H1 (cell line): ENCODE results near the gene TLR9. TPM values are rescaled to one million over a fixed set of nuclear protein-coding genes. Genes with fewer than 3 reads are reported as not detected.

Experiments used
- CTCF ChIA-PET: fragments of 300-600 bp; sonication (Branson Sonifier 250); formaldehyde crosslinking; loops from one replicate; lab custom pipeline; 2021; ENCODE audit not compliant: partially characterized antibody; lab: Charles Lee
- POLR2A ChIA-PET: fragments of 300-600 bp; sonication (Branson Sonifier 250); formaldehyde crosslinking; loops from one replicate; lab custom pipeline; 2021; ENCODE audit warnings: inconsistent platforms; ENCODE audit not compliant: partially characterized antibody; lab: Charles Lee
- DNase-seq, 2 experiments: peaks; one replicate each; pipeline versions ENCODE4 v3.0.0 to v3.0.0-alpha.2; 2010 to 2022; ENCODE audit warnings: low spot score in 2 of 2, low read depth in 1 of 2, mixed read lengths in 1 of 2
- FAIRE-seq: peaks from 2 replicates; lab custom pipeline; 2011; peaks lifted over from hg19 to GRCh38; lab: Jason Lieb, UNC
- H2AFZ ChIP-seq: 2 replicates; pipeline ENCODE4 v1.8.1; 2012; ENCODE audit warnings: low read length, inconsistent platforms
- H2AK5ac ChIP-seq: 2 replicates; pipeline ENCODE4 v1.6.1; 2013; ENCODE audit warnings: low read depth, low read length
- H2BK120ac ChIP-seq: replicated peaks from 2 replicates; pipeline ENCODE3; 2013; ENCODE audit warnings: low read depth, low read length, inconsistent platforms
- H2BK12ac ChIP-seq: 2 replicates; pipeline ENCODE4 v1.6.1; 2013; ENCODE audit warnings: low read depth, low read length
- H2BK15ac ChIP-seq: 2 replicates; pipeline ENCODE4 v1.6.1; 2013; ENCODE audit warnings: low read length
- H2BK20ac ChIP-seq: 2 replicates; pipeline ENCODE4 v1.6.1; 2013; ENCODE audit warnings: low read length
- H2BK5ac ChIP-seq: 2 replicates; pipeline ENCODE4 v1.6.1; 2013; ENCODE audit warnings: low read depth, low read length
- H3K14ac ChIP-seq: 2 replicates; pipeline ENCODE4 v1.6.1; 2013; ENCODE audit warnings: inconsistent platforms; ENCODE audit not compliant: insufficient read length
- H3K18ac ChIP-seq: 2 replicates; pipeline ENCODE4 v1.6.1; 2013; ENCODE audit warnings: low read length; ENCODE audit errors: extremely low read depth
- H3K23ac ChIP-seq: 2 replicates; pipeline ENCODE4 v1.6.1; 2013; ENCODE audit warnings: inconsistent platforms; ENCODE audit not compliant: insufficient read length
- H3K23me2 ChIP-seq: 2 replicates; pipeline ENCODE4 v1.6.1; 2013; ENCODE audit warnings: low read depth, low read length
- H3K27ac ChIP-seq: 2 replicates; pipeline ENCODE4 v1.6.1; 2011; ENCODE audit warnings: low read depth, low read length, inconsistent platforms
- H3K27me3 ChIP-seq, 4 experiments: replicated peaks in 1 of 4; 1 replicate in 1 of 4; 2 replicates in 3 of 4; pipeline versions ENCODE4 v1.6.1 to v1.8.1; 2011 to 2013; ENCODE audit warnings: low read length in 3 of 4, mild to moderate bottlenecking in 3 of 4, inconsistent platforms in 2 of 4, mixed read lengths in 2 of 4, moderate library complexity in 1 of 4; ENCODE audit not compliant: control insufficient read depth in 3 of 4, insufficient read depth in 3 of 4; ENCODE audit errors: extremely low read depth in 1 of 4
- H3K36me3 ChIP-seq, 4 experiments: 2 replicates each; pipeline versions ENCODE4 v1.6.1 to v1.8.1; 2011 to 2013; ENCODE audit warnings: mild to moderate bottlenecking in 4 of 4, low read length in 3 of 4, moderate library complexity in 2 of 4, control low read depth in 1 of 4, inconsistent platforms in 1 of 4; ENCODE audit not compliant: insufficient read depth in 4 of 4, control insufficient read depth in 2 of 4
- H3K4ac ChIP-seq: replicated peaks from 2 replicates; pipeline ENCODE3; 2013; ENCODE audit warnings: low read length, low read depth, mixed read lengths, inconsistent platforms; ENCODE audit not compliant: insufficient read length
- H3K4me1 ChIP-seq, 4 experiments: replicated peaks in 1 of 4; 1 replicate in 1 of 4; 2 replicates in 3 of 4; pipeline versions ENCODE4 v1.6.1 to v1.8.1; 2011 to 2013; ENCODE audit warnings: low read length in 3 of 4, inconsistent platforms in 2 of 4, mixed read lengths in 1 of 4; ENCODE audit not compliant: insufficient read depth in 4 of 4, control insufficient read depth in 3 of 4
- H3K4me2 ChIP-seq, 2 experiments: 2 replicates each; pipeline versions ENCODE4 v1.6.1 to v1.8.1; 2011 to 2013; ENCODE audit warnings: low read depth in 2 of 2, low read length in 2 of 2, control low read depth in 1 of 2, inconsistent platforms in 1 of 2, mild to moderate bottlenecking in 1 of 2; ENCODE audit not compliant: insufficient read depth in 1 of 2
- H3K4me3 ChIP-seq, 4 experiments: fragments of 200-600, 300-600 bp in 1 of 4; sonication (generic), shearing (Covaris generic), sonication (Bioruptor Twin) in 1 of 4; 2 replicates each; pipeline versions ENCODE4 v1.5.1 to v1.8.1; 2011 to 2016; ENCODE audit warnings: low read length in 4 of 4, low read depth in 3 of 4, control low read depth in 2 of 4, inconsistent platforms in 2 of 4, mild to moderate bottlenecking in 2 of 4, mixed read lengths in 1 of 4, moderate library complexity in 1 of 4; ENCODE audit not compliant: insufficient read depth in 2 of 4; ENCODE audit errors: extremely low read depth in 1 of 4
- H3K56ac ChIP-seq: replicated peaks from 2 replicates; pipeline ENCODE3; 2013; ENCODE audit warnings: low read depth, mild to moderate bottlenecking, mixed read lengths, low read length, inconsistent platforms; ENCODE audit not compliant: insufficient read length
- H3K79me1 ChIP-seq: 2 replicates; pipeline ENCODE4 v1.6.1; 2013; ENCODE audit warnings: low read depth, low read length, control low read depth
- H3K79me2 ChIP-seq, 2 experiments: 2 replicates each; pipeline versions ENCODE4 v1.6.1 to v1.8.1; 2012 to 2013; ENCODE audit warnings: low read length in 2 of 2, mild to moderate bottlenecking in 2 of 2, inconsistent platforms in 1 of 2; ENCODE audit not compliant: insufficient read depth in 2 of 2, control insufficient read depth in 1 of 2
- H3K9ac ChIP-seq, 4 experiments: replicated peaks in 1 of 4; 1 replicate in 1 of 4; 2 replicates in 3 of 4; pipeline versions ENCODE4 v1.6.1 to v1.8.1; 2011 to 2013; ENCODE audit warnings: low read depth in 3 of 4, low read length in 3 of 4, control low read depth in 2 of 4, mild to moderate bottlenecking in 2 of 4, moderate library complexity in 2 of 4, inconsistent platforms in 1 of 4; ENCODE audit errors: extremely low read depth in 1 of 4
- H3K9me3 ChIP-seq, 2 experiments: 2 replicates each; pipeline versions ENCODE4 v1.6.1 to v1.8.1; 2012 to 2013; ENCODE audit warnings: mild to moderate bottlenecking in 2 of 2, moderate library complexity in 2 of 2, control low read depth in 1 of 2, inconsistent platforms in 1 of 2, low read depth in 1 of 2, low read length in 1 of 2, mixed read lengths in 1 of 2; ENCODE audit not compliant: insufficient read depth in 2 of 2
- H4K20me1 ChIP-seq, 2 experiments: replicated peaks in 1 of 2; 2 replicates each; pipeline versions ENCODE3 to v1.8.1; 2011 to 2013; ENCODE audit warnings: inconsistent platforms in 2 of 2, low read length in 2 of 2, mild to moderate bottlenecking in 1 of 2; ENCODE audit not compliant: insufficient read depth in 2 of 2, control insufficient read depth in 1 of 2
- H4K5ac ChIP-seq: 2 replicates; pipeline ENCODE4 v1.6.1; 2013; ENCODE audit warnings: low read length, low read depth, mixed read lengths, inconsistent platforms; ENCODE audit not compliant: insufficient read length
- H4K8ac ChIP-seq: 2 replicates; pipeline ENCODE4 v1.8.0; 2013; ENCODE audit warnings: mild to moderate bottlenecking, moderate library complexity, low read length, inconsistent platforms; ENCODE audit not compliant: insufficient read depth; ENCODE audit errors: extremely low read depth
- H4K91ac ChIP-seq: replicated peaks from 2 replicates; pipeline ENCODE3; 2013; ENCODE audit warnings: low read length, mixed read lengths, inconsistent platforms; ENCODE audit not compliant: insufficient read length
- BACH1 ChIP-seq: IDR thresholded peaks from 2 replicates; pipeline ENCODE4 v1.6.1; 2012; ENCODE audit warnings: low read length, improper control_type of control experiment
- CBX5 ChIP-seq: fragments of 300-800, 300-1000 bp; sonication (generic); IDR thresholded peaks from 2 replicates; pipeline ENCODE4 v1.7.1; 2016; ENCODE audit warnings: antibody characterized with exemption, low read length, low read depth
- CHD2 ChIP-seq: IDR thresholded peaks from 2 replicates; pipeline ENCODE4 v1.6.1; 2012; ENCODE audit warnings: low read length, improper control_type of control experiment
- CTBP2 ChIP-seq: IDR thresholded peaks from 2 replicates; pipeline ENCODE4 v1.7.0; 2011; ENCODE audit warnings: borderline replicate concordance, mild to moderate bottlenecking, moderate library complexity, mixed read lengths, low read length; ENCODE audit not compliant: insufficient read depth, insufficient read length
- GTF2F1 ChIP-seq: IDR thresholded peaks from 2 replicates; pipeline ENCODE4 v1.6.1; 2012; ENCODE audit warnings: low read depth, low read length, improper control_type of control experiment, borderline replicate concordance
- RFX5 ChIP-seq: IDR thresholded peaks from 2 replicates; pipeline ENCODE4 v1.6.1; 2011; ENCODE audit warnings: low read depth, low read length, improper control_type of control experiment, borderline replicate concordance
- TAF7 ChIP-seq: optimal IDR thresholded peaks from 2 replicates; pipeline ENCODE3; 2011; ENCODE audit warnings: low read depth, mild to moderate bottlenecking, inconsistent platforms, low read length, moderate library complexity, borderline replicate concordance
- TBP ChIP-seq: IDR thresholded peaks from 2 replicates; pipeline ENCODE4 v1.6.1; 2011; ENCODE audit warnings: low read depth, low read length, improper control_type of control experiment
- ZNF274 ChIP-seq: IDR thresholded peaks from 2 replicates; pipeline ENCODE4 v1.7.0; 2012; ENCODE audit warnings: low read length, borderline replicate concordance; ENCODE audit errors: extremely low read depth
- WGBS, 2 experiments: shearing (Covaris generic) in 1 of 2; methylation state at CpG; one replicate each; pipeline versions ENCODE4 v1.1.6 to v1.1.7; 2013 to 2015; ENCODE audit warnings: low lambda C conversion rate in 2 of 2, mixed read lengths in 2 of 2, inconsistent platforms in 1 of 2, low coverage in 1 of 2, missing lambda C conversion rate in 1 of 2; ENCODE audit not compliant: insufficient replicate concordance in 2 of 2, insufficient coverage in 1 of 2, insufficient read length in 1 of 2; ENCODE audit errors: extremely low coverage in 1 of 2, missing lambda C conversion rate in 1 of 2; 5-methylcytosine and 5-hydroxymethylcytosine counted together
- polyA plus RNA-seq, 7 experiments: library from polyadenylated mRNA; depleted of rRNA in 3 of 7; stranded (reverse) in 5 of 7; unstranded in 2 of 7; fragments of >200 nt in 5 of 7; fragments of 200-250 nt in 2 of 7; gene quantifications; 1 replicate in 5 of 7; 2 replicates in 1 of 7; 4 replicates in 1 of 7; pipeline versions ENCODE4 v1.2.1 to v1.2.3, GENCODE V29; 2011 to 2013; ENCODE audit warnings: missing spikeins in 2 of 7, mixed read lengths in 2 of 7
- total RNA-seq: library from RNA; stranded (reverse); fragmentation: NEBNext Ultra II Directional; extraction: Animal tissue kit (Norgen Biotek cat#: 25700); gene quantifications from 2 replicates; pipeline ENCODE4 v1.2.1, GENCODE V29; 2021

The TLR9 gene
- total and polyA plus RNA-seq, 2 of the 8 experiments (the other 6 are each of a cell fraction or from before 2014, with no cell fraction given), result 0.05 TPM; not detected in 1

DNA sequence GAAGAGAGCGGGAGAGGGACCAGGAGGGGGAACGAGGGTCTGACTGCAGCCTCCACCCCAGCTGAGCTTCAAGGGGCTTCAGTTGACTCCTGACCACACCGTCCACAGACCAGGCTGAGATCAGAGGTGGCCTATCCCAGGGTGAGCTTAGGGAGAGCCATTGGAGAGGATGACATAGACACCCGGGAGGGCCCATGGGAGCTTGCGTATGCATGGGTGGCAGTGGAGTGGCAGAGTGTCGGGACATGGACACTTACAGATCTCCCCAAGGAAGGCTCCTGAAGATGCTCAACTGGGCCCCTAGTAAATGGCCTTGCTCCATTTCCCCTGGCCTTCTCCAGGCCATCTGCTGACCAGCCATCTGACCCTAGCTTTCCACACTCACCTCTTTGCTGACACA lies 40.1 kb downstream of the TLR9 start:
- CTCF ChIA-PET, result interaction anchor here (0.9 to 2.5 kb wide), 6 partner anchors 9 to 62 kb away, joined by 3 to 10 read pairs (median 4); no protein-coding TSS in a partner anchor
- H3K14ac ChIP-seq, result no peak overlapping the region
- TF ChIP-seq CTBP2, result no peak
- TF ChIP-seq GTF2F1, result no peak
- TF ChIP-seq TBP, result no peak
- no peak for TF ChIP-seq RFX5
- no peak for TF ChIP-seq ZNF274
- no peak for TF ChIP-seq CBX5
- no peak for TF ChIP-seq CHD2
- TF ChIP-seq BACH1, result no peak
- no peak for TF ChIP-seq TAF7

More for the DNA sequence above, 40.1 kb downstream of the TLR9 start:
- H3K23ac ChIP-seq, result no peak overlapping the region
- H2BK20ac ChIP-seq, result no peak overlapping the region
- H2BK5ac ChIP-seq, result no peak overlapping the region
- peaks cover 0 to 2% (median 1%) of the 10 kb centered on the region in 4 experiments; a peak in 2 of 7 replicates for H3K4me1 ChIP-seq
- no peaks in the 10 kb centered on the region for H3K36me3 ChIP-seq
- H3K18ac ChIP-seq, result no peak overlapping the region
- H3K27ac ChIP-seq, result no peak overlapping the region
- no peak overlapping the region for H2BK15ac ChIP-seq
- no peaks in the 10 kb centered on the region for H4K20me1 ChIP-seq
- no peak overlapping the region for H4K91ac ChIP-seq
- H3K4ac ChIP-seq, result no peak overlapping the region
- DNase-seq (no peak), FAIRE-seq (no peak)
- H3K4me3 ChIP-seq, result no peak overlapping the region
- no peaks in the 10 kb centered on the region for H3K9me3 ChIP-seq
- no peak overlapping the region for H2AK5ac ChIP-seq
- no peak overlapping the region for H3K56ac ChIP-seq
- H4K8ac ChIP-seq, result no peak overlapping the region
- POLR2A ChIA-PET, result no interaction called here
- no peak overlapping the region for H2BK120ac ChIP-seq
- H3K79me2 ChIP-seq, result no peaks in the 10 kb centered on the region
- no peak overlapping the region for H3K9ac ChIP-seq
- no peak overlapping the region for H3K4me2 ChIP-seq
- H2AFZ ChIP-seq, result no peak overlapping the region
- no peak overlapping the region for H2BK12ac ChIP-seq
- H3K79me1 ChIP-seq, result no peaks in the 10 kb centered on the region
- no peaks in the 10 kb centered on the region for H3K27me3 ChIP-seq
- H4K5ac ChIP-seq, result no peak overlapping the region
- 88% methylated on average over 6 of the region's 6 CpGs; no CpG with 5 or more reads in 1 of the 2 experiments for WGBS, 2 experiments
- no peaks in the 10 kb centered on the region; the same call in 1 of the 2 replicates for H3K23me2 ChIP-seq
